H9 (cell line): ENCODE results near the gene HNF4A. TPM values are rescaled to one million over a fixed set of nuclear protein-coding genes. Genes with fewer than 3 reads are reported as not detected.

Source experiments
- DNase-seq: peaks from one replicate; pipeline ENCODE4 v3.0.0-alpha.2; 2017
- H2AFZ ChIP-seq: one replicate; pipeline ENCODE4 v1.6.1; 2013; ENCODE audit warnings: mild to moderate bottlenecking, low read length, control low read depth, moderate library complexity
- H2AK5ac ChIP-seq: 2 replicates; pipeline ENCODE4 v1.6.1; 2013; ENCODE audit warnings: low read length, control low read depth, mixed read lengths; ENCODE audit not compliant: insufficient read length
- H2BK120ac ChIP-seq: one replicate; pipeline ENCODE4 v1.6.1; 2013; ENCODE audit warnings: low read depth, mild to moderate bottlenecking, low read length, control low read depth, inconsistent platforms; ENCODE audit not compliant: poor library complexity, severe bottlenecking
- H2BK12ac ChIP-seq: 2 replicates; pipeline ENCODE4 v1.6.1; 2013; ENCODE audit warnings: low read length, control low read depth, mixed read lengths, low read depth; ENCODE audit not compliant: insufficient read length
- H2BK15ac ChIP-seq: 2 replicates; pipeline ENCODE4 v1.6.1; 2013; ENCODE audit warnings: low read depth, low read length, control low read depth
- H2BK20ac ChIP-seq: one replicate; pipeline ENCODE4 v1.6.1; 2013; ENCODE audit warnings: low read depth, mild to moderate bottlenecking, low read length, control low read depth, inconsistent platforms; ENCODE audit not compliant: poor library complexity, severe bottlenecking
- H2BK5ac ChIP-seq: 2 replicates; pipeline ENCODE4 v1.6.1; 2013; ENCODE audit warnings: low read length, control low read depth, mixed read lengths; ENCODE audit not compliant: insufficient read length
- H3K14ac ChIP-seq: 2 replicates; pipeline ENCODE4 v1.6.1; 2013; ENCODE audit warnings: low read length, control low read depth; ENCODE audit not compliant: insufficient read depth
- H3K18ac ChIP-seq: 2 replicates; pipeline ENCODE4 v1.6.1; 2013; ENCODE audit warnings: low read depth, mild to moderate bottlenecking, mixed read lengths, low read length, control low read depth; ENCODE audit not compliant: insufficient read length
- H3K23ac ChIP-seq: 2 replicates; pipeline ENCODE4 v1.6.1; 2013; ENCODE audit warnings: low read length, control low read depth, mixed read lengths, low read depth; ENCODE audit not compliant: insufficient read length
- H3K23me2 ChIP-seq: 2 replicates; pipeline ENCODE4 v1.6.1; 2013; ENCODE audit warnings: low read depth, mild to moderate bottlenecking, mixed read lengths, low read length, control low read depth; ENCODE audit not compliant: insufficient read length, poor library complexity, severe bottlenecking
- H3K27ac ChIP-seq: 2 replicates; pipeline ENCODE4 v1.5.1; 2013; ENCODE audit warnings: low read length, control low read depth, mixed read lengths, low read depth; ENCODE audit not compliant: insufficient read length
- H3K27me3 ChIP-seq: 2 replicates; pipeline ENCODE4 v1.6.1; 2013; ENCODE audit warnings: low read length, control low read depth, inconsistent platforms; ENCODE audit not compliant: insufficient read depth
- H3K4ac ChIP-seq: 2 replicates; pipeline ENCODE4 v1.6.1; 2013; ENCODE audit warnings: low read depth, mild to moderate bottlenecking, control low read depth, inconsistent platforms, low read length, moderate library complexity
- H3K4me1 ChIP-seq: 2 replicates; pipeline ENCODE4 v1.6.1; 2013; ENCODE audit warnings: low read length, control low read depth, inconsistent platforms; ENCODE audit not compliant: insufficient read depth
- H3K4me2 ChIP-seq: 2 replicates; pipeline ENCODE4 v1.6.1; 2013; ENCODE audit warnings: low read length, control low read depth, mixed read lengths; ENCODE audit not compliant: insufficient read length, insufficient read depth
- H3K56ac ChIP-seq: 2 replicates; pipeline ENCODE4 v1.6.1; 2013; ENCODE audit warnings: low read depth, mild to moderate bottlenecking, mixed read lengths, low read length, control low read depth; ENCODE audit not compliant: insufficient read length
- H3K79me1 ChIP-seq: 2 replicates; pipeline ENCODE4 v1.6.1; 2013; ENCODE audit warnings: low read depth, mild to moderate bottlenecking, moderate library complexity, low read length, control low read depth, inconsistent platforms; ENCODE audit not compliant: insufficient read depth, poor library complexity, severe bottlenecking
- H3K79me2 ChIP-seq: 2 replicates; pipeline ENCODE4 v1.6.1; 2013; ENCODE audit warnings: low read length, control low read depth, inconsistent platforms; ENCODE audit not compliant: insufficient read depth
- H3K9ac ChIP-seq: 2 replicates; pipeline ENCODE4 v1.6.1; 2013; ENCODE audit warnings: low read length, control low read depth, mixed read lengths; ENCODE audit not compliant: insufficient read length; ENCODE audit errors: extremely low read depth
- H3K9me3 ChIP-seq: one replicate; pipeline ENCODE4 v1.6.1; 2013; ENCODE audit warnings: low read depth, low read length, inconsistent platforms; ENCODE audit not compliant: control insufficient read depth
- H3T11ph ChIP-seq: one replicate; pipeline ENCODE4 v1.6.1; 2013; ENCODE audit warnings: mild to moderate bottlenecking, low read length, control low read depth, inconsistent platforms
- H4K20me1 ChIP-seq: one replicate; pipeline ENCODE4 v1.6.1; 2013; ENCODE audit not compliant: control insufficient read depth, insufficient read length, insufficient read depth
- H4K5ac ChIP-seq: 2 replicates; pipeline ENCODE4 v1.6.1; 2013; ENCODE audit warnings: low read depth, mild to moderate bottlenecking, mixed read lengths, low read length, control low read depth; ENCODE audit not compliant: insufficient read length
- H4K8ac ChIP-seq: replicated peaks from 2 replicates; pipeline ENCODE4 v1.6.1; 2013; ENCODE audit warnings: low read length, control low read depth, mixed read lengths, low read depth; ENCODE audit not compliant: insufficient read length
- H4K91ac ChIP-seq: 2 replicates; pipeline ENCODE4 v1.6.1; 2013; ENCODE audit warnings: low read depth, mild to moderate bottlenecking, moderate library complexity, mixed read lengths, low read length, control low read depth; ENCODE audit not compliant: insufficient read length
- H3K27ac Mint-ChIP-seq, 3 experiments: 2 replicates in 2 of 3; 3 replicates in 1 of 3; pipeline ENCODE4 v1.8.0; 2020 to 2021; ENCODE audit warnings: mixed read lengths in 3 of 3, mild to moderate bottlenecking in 1 of 3, moderate library complexity in 1 of 3
- H3K27me3 Mint-ChIP-seq: 2 replicates; pipeline ENCODE4 v1.8.0; 2021; ENCODE audit warnings: low read depth, mild to moderate bottlenecking, moderate library complexity, mixed read lengths
- H3K36me3 Mint-ChIP-seq, 3 experiments: 2 replicates in 2 of 3; 3 replicates in 1 of 3; pipeline ENCODE4 v1.8.0; 2020 to 2021; ENCODE audit warnings: low read depth in 3 of 3, mixed read lengths in 3 of 3; ENCODE audit not compliant: insufficient read depth in 1 of 3
- H3K4me1 Mint-ChIP-seq, 2 experiments: 2 replicates each; pipeline ENCODE4 v1.8.0; 2020; ENCODE audit warnings: mixed read lengths in 2 of 2
- H3K4me3 Mint-ChIP-seq, 2 experiments: 2 replicates in 1 of 2; 3 replicates in 1 of 2; pipeline ENCODE4 v1.8.0; 2020 to 2021; ENCODE audit warnings: mild to moderate bottlenecking in 2 of 2, mixed read lengths in 2 of 2, moderate library complexity in 1 of 2
- H3K9me3 Mint-ChIP-seq, 2 experiments: 2 replicates in 1 of 2; 3 replicates in 1 of 2; pipeline ENCODE4 v1.8.0; 2020; ENCODE audit warnings: mild to moderate bottlenecking in 2 of 2, mixed read lengths in 2 of 2, moderate library complexity in 1 of 2
- WGBS: extraction: QIAGEN DNeasy Blood & Tissue Kit; methylation state at CpG from one replicate; pipeline ENCODE4 v1.1.7; 2013; ENCODE audit warnings: missing lambda C conversion rate, low lambda C conversion rate, mixed read lengths; ENCODE audit not compliant: insufficient read length; ENCODE audit errors: extremely low coverage; 5-methylcytosine and 5-hydroxymethylcytosine counted together
- total RNA-seq: library from RNA; stranded (reverse); gene quantifications from 2 replicates; pipeline ENCODE4 v1.2.1, GENCODE V29; 2021
- TF ChIP-seq, protein P1 (sequence below): fragments of 200-600 bp; sonication (generic); conservative IDR thresholded peaks from 3 replicates; pipeline ENCODE4 v1.8.0; 2021; ENCODE audit warnings: antibody characterized with exemption, mild to moderate bottlenecking

HNF4A gene
- total RNA-seq, 1 experiment from 2014 or later: not detected

DNA sequence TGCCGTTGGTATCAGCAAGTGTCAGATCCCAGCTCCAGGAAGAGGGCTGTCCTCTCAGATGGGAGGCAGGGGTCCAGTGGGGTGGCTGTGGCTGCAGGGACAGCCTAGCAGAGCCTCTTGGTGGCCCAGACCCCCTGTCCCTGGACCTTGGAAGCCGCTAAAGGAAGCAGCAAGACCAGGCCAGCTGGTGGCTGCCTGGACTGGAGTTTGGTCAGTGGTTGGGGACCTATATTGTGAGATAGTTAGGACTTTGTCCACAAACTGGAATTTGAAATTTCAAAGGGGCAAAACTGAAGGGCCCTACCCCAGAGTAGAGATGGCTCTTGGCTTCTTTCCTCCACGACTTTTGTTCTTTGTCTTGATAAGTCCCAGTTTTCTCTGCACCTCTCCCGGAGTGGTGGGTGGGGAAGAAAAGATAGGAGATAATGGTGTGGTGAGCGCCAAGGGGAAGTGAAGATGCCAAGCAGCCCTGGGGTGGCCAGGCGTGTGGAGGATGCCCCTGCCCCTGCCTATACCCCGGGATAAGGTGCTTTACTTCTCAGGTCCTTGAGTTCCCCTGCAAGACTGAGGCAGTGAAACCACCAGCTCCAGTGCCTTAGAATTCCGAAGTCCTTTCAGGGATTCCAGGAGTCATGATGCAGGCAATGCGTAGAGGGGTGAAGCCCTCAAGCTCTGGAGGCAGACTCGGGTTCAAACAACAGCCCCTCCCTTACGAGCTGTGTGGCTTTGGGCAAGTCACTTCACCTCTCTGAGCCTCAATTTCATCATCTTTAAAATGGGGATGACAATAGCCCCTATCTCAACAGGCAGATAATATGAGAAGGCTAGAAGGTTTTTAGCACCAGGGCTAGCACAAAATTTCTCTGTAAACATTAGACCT, 40.2 kb downstream of the HNF4A start:
- Histone ChIP-seq H4K20me1 (no peaks in the 10 kb centered on the region), H3K14ac (no peak overlapping the region; the same call in 1 of the 2 replicates), H3K27ac (no peak overlapping the region), H3K79me2 (no peaks in the 10 kb centered on the region), H4K5ac (no peak overlapping the region), H3K23ac (no peak overlapping the region), H3K4ac (no peak overlapping the region), H4K91ac (no peak overlapping the region), H3K18ac (no peak overlapping the region), H4K8ac (no peak overlapping the region), H2BK120ac (no peak overlapping the region), H2BK12ac (no peak overlapping the region), H2BK20ac (no peak overlapping the region), H3K79me1 (no peaks in the 10 kb centered on the region), H3K27me3 (no peaks in the 10 kb centered on the region), H3K9me3 (no peaks in the 10 kb centered on the region), H3K9ac (no peak overlapping the region), H3T11ph (no peak overlapping the region), H3K4me2 (no peak overlapping the region), H2BK15ac (no peak overlapping the region), H3K56ac (no peak overlapping the region), H2AK5ac (no peak overlapping the region), H3K4me1 (no peaks in the 10 kb centered on the region), H2AFZ (no peak overlapping the region), H3K23me2 (no peaks in the 10 kb centered on the region), H2BK5ac (no peak overlapping the region)
- H3K9me3 Mint-ChIP-seq: no peaks in the 10 kb centered on the region
- H3K27me3 Mint-ChIP-seq: peaks cover 5% of the 10 kb centered on the region; the same call in 1 of the 2 replicates
- H3K27ac Mint-ChIP-seq: no peak overlapping the region
- TF ChIP-seq, protein P1, sequence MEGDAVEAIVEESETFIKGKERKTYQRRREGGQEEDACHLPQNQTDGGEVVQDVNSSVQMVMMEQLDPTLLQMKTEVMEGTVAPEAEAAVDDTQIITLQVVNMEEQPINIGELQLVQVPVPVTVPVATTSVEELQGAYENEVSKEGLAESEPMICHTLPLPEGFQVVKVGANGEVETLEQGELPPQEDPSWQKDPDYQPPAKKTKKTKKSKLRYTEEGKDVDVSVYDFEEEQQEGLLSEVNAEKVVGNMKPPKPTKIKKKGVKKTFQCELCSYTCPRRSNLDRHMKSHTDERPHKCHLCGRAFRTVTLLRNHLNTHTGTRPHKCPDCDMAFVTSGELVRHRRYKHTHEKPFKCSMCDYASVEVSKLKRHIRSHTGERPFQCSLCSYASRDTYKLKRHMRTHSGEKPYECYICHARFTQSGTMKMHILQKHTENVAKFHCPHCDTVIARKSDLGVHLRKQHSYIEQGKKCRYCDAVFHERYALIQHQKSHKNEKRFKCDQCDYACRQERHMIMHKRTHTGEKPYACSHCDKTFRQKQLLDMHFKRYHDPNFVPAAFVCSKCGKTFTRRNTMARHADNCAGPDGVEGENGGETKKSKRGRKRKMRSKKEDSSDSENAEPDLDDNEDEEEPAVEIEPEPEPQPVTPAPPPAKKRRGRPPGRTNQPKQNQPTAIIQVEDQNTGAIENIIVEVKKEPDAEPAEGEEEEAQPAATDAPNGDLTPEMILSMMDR: no peak
- no peaks in the 10 kb centered on the region for H3K36me3 Mint-ChIP-seq
- no peak overlapping the region for H3K4me3 Mint-ChIP-seq
- peaks cover 0 to 4% of the 10 kb centered on the region in 2 experiments; a peak in 2 of 4 replicates for H3K4me1 Mint-ChIP-seq
- DNase-seq: no peak
- WGBS: no CpG with 5 or more reads among the region's 11 CpGs
